T-helper 1 cell treated with Interleukin-12 subunit alpha and Interleukin-12 subunit beta and Interleukin-4 antibody, amounts not matched to agents 30 μg/mL and 1 μg/mL, for 36 hours (primary cell): ENCODE data around the gene TIMM17A.

Experiments
- H3K27ac Mint-ChIP-seq: one replicate; pipeline ENCODE4 v1.8.0; 2021; ENCODE audit warnings: mild to moderate bottlenecking, mixed read lengths
- H3K27me3 Mint-ChIP-seq: one replicate; pipeline ENCODE4 v1.8.0; 2021; ENCODE audit warnings: low read depth, mixed read lengths
- H3K36me3 Mint-ChIP-seq: one replicate; pipeline ENCODE4 v1.8.0; 2021; ENCODE audit warnings: low read depth, mixed read lengths
- H3K4me1 Mint-ChIP-seq: one replicate; pipeline ENCODE4 v1.8.0; 2021; ENCODE audit warnings: low read depth, mixed read lengths
- H3K4me3 Mint-ChIP-seq: one replicate; pipeline ENCODE4 v1.8.0; 2021; ENCODE audit warnings: mild to moderate bottlenecking, moderate library complexity, mixed read lengths
- H3K9me3 Mint-ChIP-seq: one replicate; pipeline ENCODE4 v1.8.0; 2021; ENCODE audit warnings: mixed read lengths

TIMM17A gene

GRCh38 chr1:201983380-201983805 is 28.1 kb downstream of the TIMM17A start:
- Mint-ChIP-seq H3K4me1 (peaks cover 19% of the 10 kb centered on the region), H3K4me3 (peak overlapping the region; percentile 100), H3K27me3 (no peaks in the 10 kb centered on the region), H3K9me3 (no peaks in the 10 kb centered on the region), H3K36me3 (peaks cover 5% of the 10 kb centered on the region), H3K27ac (peak overlapping the region; percentile 95)

GRCh38 chr1:201984446-201984845 is 29.1 kb downstream of the TIMM17A start:
- no peaks in the 10 kb centered on the region for H3K9me3 Mint-ChIP-seq
- peaks cover 8% of the 10 kb centered on the region for H3K36me3 Mint-ChIP-seq
- H3K4me1 Mint-ChIP-seq: peaks cover 19% of the 10 kb centered on the region
- H3K27me3 Mint-ChIP-seq: no peaks in the 10 kb centered on the region
- H3K4me3 Mint-ChIP-seq: no peak overlapping the region
- H3K27ac Mint-ChIP-seq: no peak overlapping the region

DNA sequence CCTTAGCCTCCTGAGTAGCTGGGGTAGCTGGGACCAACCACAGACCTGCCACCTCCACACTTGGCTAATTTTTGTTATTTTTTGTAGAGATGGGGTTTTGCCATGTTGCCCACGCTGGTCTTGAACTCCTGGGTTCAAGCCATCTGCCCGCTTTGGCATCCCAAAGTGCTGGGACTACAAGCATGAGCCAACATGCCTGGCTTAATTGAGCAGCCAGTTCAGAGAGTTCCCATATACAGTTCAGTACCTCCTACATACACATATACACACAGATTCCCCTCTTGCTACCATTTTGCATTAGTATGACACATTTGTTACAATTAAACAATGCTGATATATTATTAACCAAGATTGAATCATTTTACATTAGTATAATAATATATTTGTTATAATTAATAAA is 30.1 kb downstream of the TIMM17A start:
- Mint-ChIP-seq H3K36me3 (peaks cover 12% of the 10 kb centered on the region), H3K27ac (no peak overlapping the region), H3K4me1 (peaks cover 19% of the 10 kb centered on the region), H3K4me3 (no peak overlapping the region), H3K9me3 (no peaks in the 10 kb centered on the region), H3K27me3 (no peaks in the 10 kb centered on the region)

GRCh38 chr1:201988601-201989000 is 33.3 kb downstream of the TIMM17A start:
- Mint-ChIP-seq H3K4me1 (peaks cover 7% of the 10 kb centered on the region), H3K9me3 (no peaks in the 10 kb centered on the region), H3K4me3 (no peak overlapping the region), H3K27me3 (no peaks in the 10 kb centered on the region), H3K36me3 (peaks cover 16% of the 10 kb centered on the region), H3K27ac (no peak overlapping the region)

DNA sequence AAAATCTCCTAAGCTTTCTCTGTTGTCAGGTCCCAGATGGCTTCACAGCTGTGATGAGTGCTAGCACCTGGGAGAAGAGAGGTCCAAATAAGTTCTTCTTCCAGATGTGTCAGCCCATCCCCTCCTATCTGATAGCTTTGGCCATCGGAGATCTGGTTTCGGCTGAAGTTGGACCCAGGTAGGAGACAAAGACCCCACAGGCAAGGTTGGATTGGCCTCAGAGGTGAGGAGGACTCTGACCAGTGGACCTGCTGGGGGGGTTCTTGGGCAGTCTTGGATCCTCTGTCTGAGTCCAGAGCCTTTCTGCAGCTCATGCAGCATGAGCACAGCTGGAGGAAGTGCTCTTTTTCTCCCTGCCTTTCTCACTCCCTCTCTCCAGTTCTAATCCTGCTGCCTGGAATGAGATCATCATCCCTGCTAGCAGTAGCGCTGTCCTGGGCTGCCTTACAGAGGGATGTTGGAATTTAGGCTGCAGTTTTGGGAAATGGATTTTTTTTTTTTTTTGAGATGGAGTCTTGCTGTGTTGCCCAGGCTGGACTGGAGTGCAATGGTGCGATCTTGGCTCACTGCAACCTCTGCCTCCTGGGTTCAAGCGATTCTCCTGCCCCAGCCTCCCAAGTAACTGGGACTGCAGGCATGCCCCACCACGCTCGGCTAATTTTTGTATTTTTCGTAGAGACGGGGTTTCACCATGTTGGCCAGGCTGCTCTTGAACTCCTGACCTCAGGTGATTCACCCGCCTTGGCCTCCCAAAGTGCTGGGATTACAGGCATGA is 34.2 kb downstream of the TIMM17A start:
- H3K9me3 Mint-ChIP-seq: no peaks in the 10 kb centered on the region
- no peaks in the 10 kb centered on the region for H3K27me3 Mint-ChIP-seq
- H3K4me1 Mint-ChIP-seq: peaks cover under 1% of the 10 kb centered on the region
- no peak overlapping the region for H3K27ac Mint-ChIP-seq
- no peak overlapping the region for H3K4me3 Mint-ChIP-seq
- H3K36me3 Mint-ChIP-seq: peaks cover 23% of the 10 kb centered on the region

GRCh38 chr1:201990427-201990826 is 35.1 kb downstream of the TIMM17A start:
- H3K27ac Mint-ChIP-seq: no peak overlapping the region
- H3K9me3 Mint-ChIP-seq: no peaks in the 10 kb centered on the region
- no peaks in the 10 kb centered on the region for H3K27me3 Mint-ChIP-seq
- H3K4me1 Mint-ChIP-seq: no peaks in the 10 kb centered on the region
- peaks cover 23% of the 10 kb centered on the region for H3K36me3 Mint-ChIP-seq
- H3K4me3 Mint-ChIP-seq: no peak overlapping the region

DNA sequence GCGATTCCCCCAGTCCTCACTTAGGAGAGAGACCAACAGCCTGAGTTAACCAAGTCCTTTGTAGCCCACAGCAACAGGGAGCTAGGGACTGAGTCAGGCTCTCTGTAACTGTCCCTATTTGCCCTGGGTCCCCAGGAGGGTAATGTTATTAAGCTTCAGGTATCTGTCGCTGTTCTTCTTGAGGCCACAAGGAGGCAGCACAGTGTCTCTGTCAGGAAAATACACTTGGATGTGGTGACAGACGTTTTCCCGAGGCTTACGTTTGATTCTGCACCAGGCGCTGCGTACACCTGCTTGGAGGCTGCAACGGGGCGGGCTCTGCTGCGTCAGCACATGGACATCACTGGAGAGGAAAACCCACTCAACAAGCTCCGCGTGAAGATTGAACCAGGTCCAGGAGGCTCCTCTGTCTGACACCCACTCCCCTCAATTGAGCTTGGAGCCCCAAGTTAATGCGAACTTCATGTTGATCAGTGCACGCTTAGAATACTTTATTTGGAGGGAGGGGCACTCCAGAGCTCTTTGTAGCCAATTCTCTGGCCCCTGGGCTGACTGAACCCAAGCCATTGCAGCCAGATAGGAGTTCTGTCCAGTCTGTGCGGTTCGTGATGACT is 44.4 kb downstream of the TIMM17A start:
- Mint-ChIP-seq H3K4me3 (no peak overlapping the region), H3K36me3 (peaks cover 21% of the 10 kb centered on the region)

DNA sequence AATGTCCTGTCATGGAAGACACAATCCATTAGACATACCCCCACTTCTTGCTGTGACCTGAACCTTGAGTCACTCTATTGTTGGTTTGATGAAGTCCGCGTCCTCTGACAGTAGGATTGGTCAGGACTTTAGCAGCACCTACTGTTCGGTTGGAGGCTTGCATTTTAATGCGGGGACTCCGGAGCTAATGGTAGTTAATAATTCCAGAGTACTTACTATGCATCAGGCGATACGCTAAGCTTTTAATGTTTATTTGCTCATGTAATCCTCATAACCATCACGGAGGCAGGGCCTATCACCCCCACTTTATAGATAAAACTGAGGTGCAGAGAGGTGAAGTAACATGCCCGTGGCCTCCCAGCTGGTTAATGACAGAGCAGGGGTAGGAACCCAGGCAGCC is 47.2 kb downstream of the TIMM17A start:
- Mint-ChIP-seq H3K4me1 (no peaks in the 10 kb centered on the region), H3K36me3 (peaks cover 16% of the 10 kb centered on the region), H3K9me3 (no peaks in the 10 kb centered on the region), H3K27ac (no peak overlapping the region), H3K27me3 (no peaks in the 10 kb centered on the region), H3K4me3 (no peak overlapping the region)

More for the DNA sequence above, 44.4 kb downstream of the TIMM17A start:
- H3K4me1 Mint-ChIP-seq: no peaks in the 10 kb centered on the region
- no peak overlapping the region for H3K27ac Mint-ChIP-seq
- H3K27me3 Mint-ChIP-seq: no peaks in the 10 kb centered on the region
- no peaks in the 10 kb centered on the region for H3K9me3 Mint-ChIP-seq

DNA sequence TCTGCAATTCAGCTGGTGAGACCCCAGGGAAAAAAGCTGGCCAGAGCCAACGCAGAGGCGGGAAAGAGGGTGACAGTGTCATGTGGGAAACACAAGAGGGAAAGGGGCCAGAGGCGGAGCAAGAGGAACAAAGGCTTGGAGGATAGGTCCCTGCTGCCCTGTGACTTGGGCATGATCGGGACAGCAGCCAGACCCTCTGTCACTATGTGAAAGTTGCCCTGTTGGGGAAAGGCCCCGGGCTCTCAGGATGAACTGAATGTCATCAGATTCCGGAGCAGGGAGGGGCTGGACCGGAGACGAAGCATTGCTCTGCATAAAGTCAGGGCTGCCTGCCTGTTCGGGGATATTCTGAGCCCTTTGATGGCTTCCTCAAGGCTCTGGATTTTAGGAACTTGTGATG is 49.4 kb downstream of the TIMM17A start:
- H3K27me3 Mint-ChIP-seq: no peaks in the 10 kb centered on the region
- peaks cover 15% of the 10 kb centered on the region for H3K36me3 Mint-ChIP-seq
- H3K9me3 Mint-ChIP-seq: no peaks in the 10 kb centered on the region
- H3K27ac Mint-ChIP-seq: no peak overlapping the region
- H3K4me1 Mint-ChIP-seq: peaks cover 2% of the 10 kb centered on the region
- no peak overlapping the region for H3K4me3 Mint-ChIP-seq

GRCh38 chr1:202005958-202006357 is 50.7 kb downstream of the TIMM17A start:
- Mint-ChIP-seq H3K9me3 (no peaks in the 10 kb centered on the region), H3K4me1 (peaks cover 2% of the 10 kb centered on the region), H3K27me3 (no peaks in the 10 kb centered on the region), H3K4me3 (no peak overlapping the region), H3K36me3 (peaks cover 10% of the 10 kb centered on the region), H3K27ac (no peak overlapping the region)

GRCh38 chr1:202007304-202007703 is 52.0 kb downstream of the TIMM17A start:
- no peak overlapping the region for H3K4me3 Mint-ChIP-seq
- H3K36me3 Mint-ChIP-seq: peaks cover 10% of the 10 kb centered on the region

GRCh38 chr1:202007805-202008489 is 52.6 kb downstream of the TIMM17A start:
- Mint-ChIP-seq H3K4me1 (peaks cover 2% of the 10 kb centered on the region), H3K27me3 (no peaks in the 10 kb centered on the region), H3K36me3 (peaks cover 8% of the 10 kb centered on the region)

More at GRCh38 chr1:202007304-202007703, 52.0 kb downstream of the TIMM17A start:
- H3K27ac Mint-ChIP-seq: no peak overlapping the region
- peaks cover 2% of the 10 kb centered on the region for H3K4me1 Mint-ChIP-seq
- no peaks in the 10 kb centered on the region for H3K27me3 Mint-ChIP-seq
- no peaks in the 10 kb centered on the region for H3K9me3 Mint-ChIP-seq

GRCh38 chr1:202009326-202010179 is 54.2 kb downstream of the TIMM17A start:
- Mint-ChIP-seq H3K36me3 (peaks cover under 1% of the 10 kb centered on the region), H3K9me3 (no peaks in the 10 kb centered on the region), H3K4me1 (peaks cover 2% of the 10 kb centered on the region), H3K4me3 (no peak overlapping the region), H3K27ac (no peak overlapping the region), H3K27me3 (no peaks in the 10 kb centered on the region)

More at GRCh38 chr1:202007805-202008489, 52.6 kb downstream of the TIMM17A start:
- no peak overlapping the region for H3K4me3 Mint-ChIP-seq
- no peak overlapping the region for H3K27ac Mint-ChIP-seq
- H3K9me3 Mint-ChIP-seq: no peaks in the 10 kb centered on the region
